Skeletal muscle tissue (tissue), 4 donors: ENCODE results near the gene PTPRO. TPM values are rescaled to one million over a fixed set of nuclear protein-coding genes. Genes with fewer than 3 reads are reported as not detected.

ENCODE experiments used
- H3K27ac ChIP-seq: one replicate; pipeline ENCODE4 v1.7.0; 2013; ENCODE audit warnings: mild to moderate bottlenecking, low read depth, low read length, inconsistent platforms
- H3K27me3 ChIP-seq, 3 donors: one replicate each; pipeline ENCODE4 v1.7.0; 2013; ENCODE audit warnings: low read length in 3 of 3; ENCODE audit not compliant: control insufficient read depth in 3 of 3, insufficient read depth in 3 of 3
- H3K36me3 ChIP-seq, 3 donors: one replicate each; pipeline ENCODE4 v1.7.0; 2013; ENCODE audit warnings: low read length in 3 of 3; ENCODE audit not compliant: control insufficient read depth in 3 of 3, insufficient read depth in 3 of 3
- H3K4me1 ChIP-seq, 3 donors: one replicate each; pipeline ENCODE4 v1.7.0; 2013; ENCODE audit warnings: low read length in 3 of 3, mild to moderate bottlenecking in 3 of 3; ENCODE audit not compliant: control insufficient read depth in 3 of 3, insufficient read depth in 3 of 3
- H3K4me3 ChIP-seq, 3 donors: one replicate each; pipeline ENCODE4 v1.7.0; 2013; ENCODE audit warnings: low read length in 3 of 3
- H3K9ac ChIP-seq, 3 donors: one replicate each; pipeline ENCODE4 v1.7.0; 2013; ENCODE audit warnings: low read length in 3 of 3, mild to moderate bottlenecking in 3 of 3, moderate library complexity in 2 of 3, low read depth in 1 of 3
- H3K9me3 ChIP-seq, 3 donors: one replicate each; pipeline ENCODE4 v1.7.0; 2013; ENCODE audit warnings: low read length in 3 of 3; ENCODE audit not compliant: control insufficient read depth in 3 of 3
- total RNA-seq: library from RNA; depleted of rRNA; stranded (reverse); fragments of >200 nt; gene quantifications from one replicate; pipeline ENCODE4 v1.2.3, GENCODE V29; 2014
- donor health status: Osteomylitis.

The PTPRO gene
- total RNA-seq, 1 donor from 2014 or later: 2.1 TPM

DNA sequence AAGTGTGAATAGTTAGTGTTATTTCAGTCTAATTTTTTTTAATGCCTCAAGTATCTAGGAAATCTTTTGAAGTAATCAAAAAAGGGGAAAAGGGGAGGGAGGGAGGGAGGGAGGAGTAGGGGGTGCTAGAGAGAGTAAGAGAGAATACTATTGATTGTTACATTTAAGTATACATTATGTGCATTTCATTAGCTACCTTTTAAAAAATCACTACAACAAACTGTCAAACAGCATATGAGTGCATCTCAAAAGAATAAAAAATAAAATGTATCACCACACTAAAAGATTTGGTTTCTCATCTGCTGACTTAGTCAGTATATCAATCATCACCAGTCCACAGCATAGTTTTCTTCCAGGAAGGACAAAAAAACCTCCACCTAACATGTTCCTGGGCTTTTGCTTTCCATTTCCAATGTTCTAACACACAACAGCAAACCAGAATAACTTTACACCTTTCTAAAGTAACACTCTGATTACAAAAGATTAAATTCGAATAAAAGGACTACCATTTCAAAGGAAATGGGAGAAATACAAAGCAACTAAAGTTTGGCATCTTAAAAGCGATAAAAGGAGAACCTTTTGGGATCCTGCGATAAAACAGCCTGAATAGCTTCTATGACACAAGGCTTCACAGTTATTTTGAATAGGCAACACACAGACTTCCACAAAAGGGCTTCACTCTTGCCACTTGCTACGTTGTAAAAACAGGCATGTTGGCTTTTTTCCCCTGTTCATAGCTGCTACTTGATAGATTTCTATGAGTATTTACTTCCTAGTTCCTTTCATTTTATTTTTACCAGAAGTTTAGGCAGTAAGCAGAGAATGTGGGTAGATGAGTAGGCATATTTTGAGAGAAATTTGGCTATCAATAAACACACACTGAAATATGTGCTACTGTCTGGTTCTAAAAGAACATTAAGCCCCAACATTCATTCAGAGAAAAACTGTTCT lies 306.0 kb downstream of the PTPRO start:
- H3K9me3 ChIP-seq: no peaks in the 10 kb centered on the region
- no peak overlapping the region for H3K4me3 ChIP-seq
- peak overlapping the region; percentile 67 for H3K27ac ChIP-seq
- H3K4me1 ChIP-seq: peaks cover 9 to 17% (median 10%) of the 10 kb centered on the region in 3 donors
- H3K36me3 ChIP-seq: peaks cover 0 to 11% (median 2%) of the 10 kb centered on the region in 3 donors
- no peaks in the 10 kb centered on the region for H3K27me3 ChIP-seq
- peak overlapping the region in 1 of 3 donors; percentile 36 for H3K9ac ChIP-seq

DNA sequence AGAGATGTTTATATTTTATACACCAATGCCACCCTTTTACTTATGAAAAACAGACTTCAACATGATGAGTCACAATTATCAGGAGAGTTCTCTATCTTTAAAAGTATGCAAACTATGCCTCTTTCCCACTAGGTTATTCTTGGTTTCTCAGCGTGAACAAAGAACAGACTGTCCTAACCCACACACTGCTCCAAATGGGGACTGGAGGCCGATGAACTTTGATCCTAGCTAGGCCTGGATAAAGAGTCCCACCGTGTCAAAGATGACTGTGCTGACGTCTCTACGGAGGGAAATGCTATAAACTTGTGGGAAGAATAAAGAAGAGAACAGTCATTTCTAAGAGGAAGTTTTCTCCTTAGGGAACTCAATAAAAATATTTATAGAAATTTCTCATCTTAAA lies 306.8 kb downstream of the PTPRO start:
- Histone ChIP-seq H3K27ac (no peak overlapping the region), H3K9ac (peak overlapping the region in 1 of 3 donors; percentile 24), H3K4me1 (peaks cover 9 to 17% (median 10%) of the 10 kb centered on the region in 3 donors), H3K9me3 (no peaks in the 10 kb centered on the region), H3K27me3 (no peaks in the 10 kb centered on the region), H3K36me3 (peaks cover 0 to 9% (median 2%) of the 10 kb centered on the region in 3 donors), H3K4me3 (no peak overlapping the region)

DNA sequence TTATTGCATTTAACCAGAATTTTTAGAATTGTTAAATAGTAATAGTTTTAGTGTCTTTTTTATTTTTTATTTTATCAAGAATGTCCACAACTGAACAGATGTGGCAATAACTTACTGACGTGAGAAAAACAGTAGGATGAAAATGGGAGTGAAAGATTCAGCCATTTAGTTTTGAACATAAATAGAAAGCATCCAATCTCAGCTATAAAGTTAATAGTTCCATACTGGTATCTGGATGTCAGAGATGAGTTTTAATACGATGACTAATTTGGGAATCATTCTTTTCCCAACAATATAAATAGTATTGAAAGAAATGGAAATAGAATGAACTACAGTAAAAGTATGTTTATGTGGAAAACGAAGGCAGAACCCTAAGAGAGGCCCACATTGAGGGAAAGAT lies 307.5 kb downstream of the PTPRO start:
- Histone ChIP-seq H3K36me3 (peaks cover 0 to 5% (median 2%) of the 10 kb centered on the region in 3 donors), H3K9ac (no peak overlapping the region), H3K9me3 (no peaks in the 10 kb centered on the region), H3K4me3 (no peak overlapping the region), H3K27me3 (no peaks in the 10 kb centered on the region), H3K4me1 (peaks cover 9 to 17% (median 10%) of the 10 kb centered on the region in 3 donors), H3K27ac (peak overlapping the region; percentile 11)

DNA sequence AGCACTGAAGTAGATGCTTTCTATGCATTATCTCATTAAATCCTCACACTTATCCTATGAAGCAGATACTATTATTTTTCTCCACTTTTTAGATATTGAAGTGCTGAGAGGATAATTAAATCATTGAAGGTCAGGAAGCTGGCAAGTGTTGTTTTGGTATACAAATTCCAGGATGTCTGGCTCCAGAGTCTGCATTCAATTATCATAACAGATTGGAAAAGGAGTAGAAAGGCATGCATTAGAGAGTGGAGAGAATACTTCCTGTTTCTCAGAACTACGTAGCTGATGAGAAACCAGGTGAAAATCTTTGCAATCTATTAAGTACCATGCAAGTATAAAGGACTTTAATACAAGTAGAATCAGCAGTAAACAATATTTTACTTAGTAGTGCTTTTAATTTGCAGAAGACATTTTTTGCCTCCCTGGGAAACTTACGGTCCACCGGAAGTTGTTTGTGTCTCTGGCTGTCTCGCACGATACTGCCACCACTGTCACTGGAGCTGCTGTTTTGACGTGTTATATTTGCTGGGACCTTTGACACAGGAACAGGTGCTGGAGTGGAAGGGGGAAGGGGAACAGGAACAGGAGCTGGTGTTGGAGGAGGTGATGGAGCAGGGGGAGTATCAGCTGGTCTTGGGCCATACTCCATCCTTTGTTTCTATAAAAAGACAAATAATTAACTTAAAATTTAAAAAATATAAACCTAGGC lies 308.9 kb downstream of the PTPRO start:
- Histone ChIP-seq H3K36me3 (peaks cover 0 to 5% (median 2%) of the 10 kb centered on the region in 3 donors), H3K27ac (peak overlapping the region; percentile 11), H3K9me3 (no peaks in the 10 kb centered on the region), H3K27me3 (no peaks in the 10 kb centered on the region), H3K9ac (no peak overlapping the region), H3K4me1 (peaks cover 9 to 17% (median 10%) of the 10 kb centered on the region in 3 donors), H3K4me3 (no peak overlapping the region)

DNA sequence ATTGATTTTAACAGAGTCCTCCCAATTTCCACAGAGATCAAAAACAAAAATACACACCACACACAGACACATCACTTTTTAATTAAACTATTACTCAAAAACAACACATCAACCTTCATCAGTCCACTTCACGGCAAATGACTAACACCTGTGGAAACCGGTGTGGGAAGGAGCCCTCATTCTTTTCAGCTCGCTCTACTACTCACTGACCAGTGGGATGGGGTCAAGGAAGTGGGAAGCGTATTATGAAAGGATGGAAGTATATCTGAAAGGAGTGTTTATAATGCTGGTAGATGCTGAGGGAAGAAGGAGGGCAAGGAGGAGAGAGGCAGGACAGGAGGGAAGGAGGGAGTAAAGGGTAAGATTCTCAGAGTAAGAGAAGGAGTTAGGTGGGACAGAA lies 310.4 kb downstream of the PTPRO start:
- no peaks in the 10 kb centered on the region for H3K9me3 ChIP-seq
- H3K27ac ChIP-seq: no peak overlapping the region
- peaks cover 0 to 5% (median 2%) of the 10 kb centered on the region in 3 donors for H3K36me3 ChIP-seq
- H3K4me1 ChIP-seq: peaks cover 9 to 17% (median 9%) of the 10 kb centered on the region in 3 donors
- no peak overlapping the region for H3K4me3 ChIP-seq
- H3K27me3 ChIP-seq: no peaks in the 10 kb centered on the region
- no peak overlapping the region for H3K9ac ChIP-seq

DNA sequence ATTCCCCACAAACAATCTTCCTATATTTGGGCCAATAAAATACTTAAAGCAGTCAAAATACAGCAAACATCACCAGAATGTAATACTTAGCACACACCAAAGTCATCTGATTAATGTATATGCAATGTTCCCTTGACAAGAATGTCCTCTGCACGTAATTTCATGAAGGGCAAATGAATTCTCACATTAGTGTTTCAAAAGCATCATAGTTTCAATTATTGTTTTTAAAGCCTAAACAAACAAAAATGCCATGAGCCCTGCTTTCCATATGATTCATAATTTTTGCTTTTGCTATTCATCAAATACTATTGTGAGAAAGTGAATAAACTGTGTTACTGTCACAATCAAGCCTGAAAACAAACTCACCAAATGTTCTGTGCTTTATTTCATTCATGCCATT lies 310.9 kb downstream of the PTPRO start:
- Histone ChIP-seq H3K9ac (no peak overlapping the region), H3K27me3 (no peaks in the 10 kb centered on the region), H3K4me3 (no peak overlapping the region), H3K27ac (no peak overlapping the region), H3K36me3 (peaks cover 0 to 5% (median 2%) of the 10 kb centered on the region in 3 donors), H3K9me3 (no peaks in the 10 kb centered on the region), H3K4me1 (peaks cover 7 to 15% (median 8%) of the 10 kb centered on the region in 3 donors)

DNA sequence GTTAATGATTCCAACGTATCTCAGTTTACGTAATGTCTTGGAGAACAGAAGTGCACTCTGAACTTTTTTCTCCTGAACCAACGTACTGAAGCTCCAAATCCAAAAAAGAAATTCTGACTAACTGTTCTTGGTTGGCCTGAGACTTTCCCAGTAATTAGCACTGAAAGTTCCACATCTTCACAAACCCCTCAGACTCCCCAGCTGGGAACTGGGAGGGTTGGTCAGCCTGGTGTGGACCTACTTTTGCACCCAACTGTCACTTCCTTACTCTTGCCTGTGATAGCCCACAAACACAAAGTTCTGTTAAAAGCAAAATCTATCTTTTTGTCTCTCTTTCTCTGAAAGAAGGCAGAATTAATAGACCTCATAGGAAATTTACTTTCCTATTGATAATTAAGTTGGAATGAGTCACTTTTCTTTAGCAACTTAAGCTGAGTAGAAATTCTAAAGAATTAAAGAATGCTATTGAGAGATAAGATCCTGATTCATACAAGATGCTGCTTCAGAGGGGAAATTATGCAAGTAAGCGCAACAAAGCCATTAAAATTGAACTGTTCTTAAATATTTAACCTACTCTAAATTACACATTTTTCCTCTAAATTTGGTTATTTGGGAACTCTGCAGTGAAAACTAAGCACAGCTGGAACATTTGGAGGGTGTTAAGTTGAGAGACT lies 311.8 kb downstream of the PTPRO start:
- H3K27me3 ChIP-seq: no peaks in the 10 kb centered on the region
- no peak overlapping the region for H3K9ac ChIP-seq
- no peaks in the 10 kb centered on the region for H3K9me3 ChIP-seq
- H3K4me3 ChIP-seq: no peak overlapping the region
- peaks cover 0 to 5% (median 2%) of the 10 kb centered on the region in 3 donors for H3K36me3 ChIP-seq
- H3K27ac ChIP-seq: no peak overlapping the region
- H3K4me1 ChIP-seq: peaks cover under 1 to 8% (median 3%) of the 10 kb centered on the region in 3 donors

DNA sequence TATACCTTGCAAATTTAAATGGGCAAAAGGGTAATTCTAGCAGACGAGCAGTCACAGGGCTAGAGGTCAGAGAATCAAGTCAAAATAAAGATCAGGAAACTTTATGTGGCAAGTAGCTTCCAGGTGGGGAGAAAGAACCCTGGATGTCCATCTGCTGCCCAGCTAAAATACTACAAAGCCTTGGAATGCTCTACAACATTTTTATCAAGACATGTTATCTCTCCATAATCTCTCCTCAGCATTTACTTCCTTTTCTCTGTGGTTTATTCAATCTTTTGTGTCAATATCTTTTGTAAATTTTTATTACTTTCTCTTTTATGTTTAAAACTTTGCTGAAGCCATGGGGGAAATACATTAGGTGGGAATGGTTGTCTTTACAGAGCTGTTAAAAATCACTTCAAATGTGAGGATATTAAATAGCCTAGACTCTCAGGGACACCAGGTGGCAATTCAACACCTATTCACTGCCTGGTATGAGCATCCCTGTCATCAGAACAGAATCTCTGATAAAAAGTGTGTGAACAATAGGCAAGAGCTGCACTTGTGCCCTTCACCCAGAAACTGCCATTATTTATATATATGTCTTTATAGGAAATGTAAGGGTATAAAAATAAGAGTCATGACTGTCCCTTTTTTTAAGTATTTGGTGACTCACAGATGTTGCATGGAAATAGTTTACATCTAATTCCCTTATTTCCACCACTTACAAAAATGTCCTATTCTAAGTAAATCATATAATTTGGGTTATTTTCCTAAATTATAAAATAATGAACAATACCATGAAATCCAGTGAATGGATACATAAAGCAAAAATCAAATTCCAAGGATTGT lies 314.0 kb downstream of the PTPRO start:
- Histone ChIP-seq H3K36me3 (peaks cover 0 to 4% (median 2%) of the 10 kb centered on the region in 3 donors), H3K27me3 (no peaks in the 10 kb centered on the region), H3K27ac (no peak overlapping the region), H3K4me1 (peaks cover 0 to under 1% (median 0%) of the 10 kb centered on the region in 3 donors), H3K9ac (no peak overlapping the region), H3K4me3 (no peak overlapping the region), H3K9me3 (no peaks in the 10 kb centered on the region)

DNA sequence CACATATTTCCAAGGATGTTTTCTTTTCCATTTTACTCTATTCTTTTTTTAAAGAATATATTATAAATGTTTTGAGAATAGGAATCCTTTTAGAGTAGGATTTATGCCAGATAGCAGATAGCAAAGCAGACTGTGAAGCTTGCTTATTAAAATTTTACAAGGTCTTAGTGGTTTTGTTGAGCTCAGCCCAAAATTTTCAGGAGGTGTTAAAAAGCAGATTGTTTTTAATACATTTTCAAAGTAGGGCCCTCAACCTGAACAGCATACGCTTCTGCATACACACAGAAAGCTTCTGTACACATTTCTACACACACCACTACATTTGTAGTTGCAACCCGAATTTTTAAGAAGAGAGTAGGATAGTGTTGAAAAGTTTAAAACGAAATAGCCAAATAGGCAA lies 315.9 kb downstream of the PTPRO start:
- H3K4me1 ChIP-seq: no peaks in the 10 kb centered on the region
- no peaks in the 10 kb centered on the region for H3K9me3 ChIP-seq
- H3K36me3 ChIP-seq: peaks cover 0 to 5% (median 0%) of the 10 kb centered on the region in 3 donors
- no peaks in the 10 kb centered on the region for H3K27me3 ChIP-seq
- no peak overlapping the region for H3K4me3 ChIP-seq
- peak overlapping the region in 1 of 3 donors; percentile 15 for H3K9ac ChIP-seq
- no peak overlapping the region for H3K27ac ChIP-seq
